Stimulated activated CD4-positive, alpha-beta T cell treated with anti-CD3 and anti-CD28 coated beads, Interleukin-1b, Interleukin-23, amount 100 ng/mL, for 24 hours (primary cell): ENCODE data around the gene CKMT1B.
"Not testable (repeated sequence)": the region's sequence is repeated elsewhere in the genome, so short reads cannot be mapped to it uniquely, and the experiment has no call there.

Source experiments
- DNase-seq, 4 experiments: peaks; one replicate each; pipeline ENCODE4 v3.0.0-alpha.2; 2020; ENCODE audit warnings: low read depth in 4 of 4, low spot score in 1 of 4

The CKMT1B gene

GRCh38 chr15:43626937-43627336, 33.1 kb downstream of the CKMT1B start:
- DNase-seq = not testable (repeated sequence)

DNA sequence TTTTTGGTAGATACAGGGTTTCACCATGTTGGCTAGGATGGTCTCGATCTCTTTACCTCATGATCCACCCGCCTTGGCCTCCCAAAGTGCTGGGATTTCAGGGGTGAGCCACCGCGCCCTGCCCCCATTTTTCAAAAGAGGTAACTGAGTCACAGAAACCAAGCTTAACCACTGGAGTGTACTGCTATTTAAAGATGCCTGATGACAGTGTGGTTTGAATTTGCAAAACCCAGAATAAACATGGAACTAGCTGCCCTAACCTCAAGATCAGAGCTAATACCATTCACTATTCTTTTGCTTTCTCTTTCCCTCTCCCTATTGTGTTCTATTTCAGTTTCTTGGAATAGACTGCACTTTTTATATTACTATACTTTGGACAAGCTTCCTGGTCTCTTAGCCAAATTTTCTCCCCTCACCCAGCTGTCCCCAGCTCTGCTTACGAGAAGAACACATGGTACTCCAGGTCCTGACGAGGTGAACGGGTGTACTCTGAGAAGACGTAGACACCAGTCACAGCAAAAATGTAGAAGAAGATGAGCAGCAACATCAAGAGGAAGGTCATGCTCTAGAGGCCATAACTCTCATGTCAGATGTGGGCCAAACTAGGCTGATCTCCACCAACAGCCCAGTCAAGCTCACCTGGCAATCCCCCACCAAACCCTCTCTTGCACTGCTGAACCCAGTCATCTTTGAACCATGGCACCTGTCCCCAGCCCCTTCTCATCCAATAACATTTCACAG, 44.8 kb downstream of the CKMT1B start:
- DNase-seq = not testable (repeated sequence)
